RWPE1 (cell line): ENCODE measurements around the gene RTN4RL1.

Source experiments
- CTCF ChIA-PET: fragments of 350-600 bp; sonication (Branson Sonifier 250); formaldehyde crosslinking; extraction: SDS; loops from one replicate; lab custom pipeline; 2021; lab: Yijun Ruan, JAX
- POLR2A ChIA-PET: fragments of 400-600 bp; formaldehyde crosslinking; extraction: SDS; loops from one replicate; lab custom pipeline; 2020; ENCODE audit warnings: antibody characterized with exemption; ENCODE audit not compliant: low non-redundant PET; lab: Yijun Ruan, JAX
- DNase-seq: peaks from one replicate; pipeline ENCODE4 v3.0.0; 2012; ENCODE audit warnings: low spot score
- H3K27ac ChIP-seq: fragments of 450-650 bp; 2 replicates; pipeline ENCODE4 v1.5.1; 2017
- TF ChIP-seq, protein P1 (sequence below): fragments of 450-650 bp; conservative IDR thresholded peaks from 2 replicates; pipeline ENCODE4 v1.5.1; 2017; ENCODE audit warnings: low read depth, mild to moderate bottlenecking

Gene RTN4RL1

DNA sequence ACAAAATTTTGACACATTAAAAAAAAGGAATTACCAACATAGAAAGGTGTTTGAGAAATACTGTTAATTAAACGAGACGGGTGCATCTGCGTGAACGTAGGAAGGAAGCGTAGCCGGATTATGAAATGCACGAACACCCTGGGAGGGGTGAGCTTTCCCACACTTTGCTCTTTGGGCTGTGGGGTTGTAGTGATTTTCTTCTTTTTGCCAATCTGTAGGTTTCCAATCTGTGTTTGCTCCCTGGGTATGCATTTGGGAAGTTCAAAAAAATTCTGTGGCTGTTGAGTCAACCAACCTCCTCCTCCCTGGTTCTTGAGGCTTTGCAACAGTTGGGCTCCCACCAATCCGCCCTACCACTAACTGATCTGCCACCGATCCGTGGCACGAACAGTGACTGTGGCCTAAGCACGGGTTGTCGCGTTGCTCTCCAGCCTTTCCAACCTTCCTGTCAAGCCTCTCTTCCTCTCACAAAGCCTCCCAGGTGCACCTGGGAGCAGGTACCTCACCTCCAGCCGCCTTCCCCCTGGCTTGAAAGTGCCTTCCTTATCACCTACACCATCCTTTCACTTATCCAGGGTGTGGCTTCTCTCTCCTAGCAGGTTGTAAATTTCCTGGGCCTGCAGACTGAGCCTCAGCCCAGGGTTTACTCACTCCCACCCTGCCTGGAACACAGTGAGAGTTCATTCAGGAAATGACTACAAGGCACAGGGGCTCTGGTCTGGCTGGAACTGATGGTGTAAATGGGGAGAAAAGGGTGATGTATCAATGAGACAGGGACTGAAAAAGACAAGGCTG lies 16.6 kb downstream of the RTN4RL1 start:
- no peak for DNase-seq
- ChIA-PET POLR2A (no interaction called here), CTCF (no interaction called here)
- H3K27ac ChIP-seq: peak overlapping the region; percentile 94
- TF ChIP-seq, protein P1, sequence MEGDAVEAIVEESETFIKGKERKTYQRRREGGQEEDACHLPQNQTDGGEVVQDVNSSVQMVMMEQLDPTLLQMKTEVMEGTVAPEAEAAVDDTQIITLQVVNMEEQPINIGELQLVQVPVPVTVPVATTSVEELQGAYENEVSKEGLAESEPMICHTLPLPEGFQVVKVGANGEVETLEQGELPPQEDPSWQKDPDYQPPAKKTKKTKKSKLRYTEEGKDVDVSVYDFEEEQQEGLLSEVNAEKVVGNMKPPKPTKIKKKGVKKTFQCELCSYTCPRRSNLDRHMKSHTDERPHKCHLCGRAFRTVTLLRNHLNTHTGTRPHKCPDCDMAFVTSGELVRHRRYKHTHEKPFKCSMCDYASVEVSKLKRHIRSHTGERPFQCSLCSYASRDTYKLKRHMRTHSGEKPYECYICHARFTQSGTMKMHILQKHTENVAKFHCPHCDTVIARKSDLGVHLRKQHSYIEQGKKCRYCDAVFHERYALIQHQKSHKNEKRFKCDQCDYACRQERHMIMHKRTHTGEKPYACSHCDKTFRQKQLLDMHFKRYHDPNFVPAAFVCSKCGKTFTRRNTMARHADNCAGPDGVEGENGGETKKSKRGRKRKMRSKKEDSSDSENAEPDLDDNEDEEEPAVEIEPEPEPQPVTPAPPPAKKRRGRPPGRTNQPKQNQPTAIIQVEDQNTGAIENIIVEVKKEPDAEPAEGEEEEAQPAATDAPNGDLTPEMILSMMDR: no peak

DNA sequence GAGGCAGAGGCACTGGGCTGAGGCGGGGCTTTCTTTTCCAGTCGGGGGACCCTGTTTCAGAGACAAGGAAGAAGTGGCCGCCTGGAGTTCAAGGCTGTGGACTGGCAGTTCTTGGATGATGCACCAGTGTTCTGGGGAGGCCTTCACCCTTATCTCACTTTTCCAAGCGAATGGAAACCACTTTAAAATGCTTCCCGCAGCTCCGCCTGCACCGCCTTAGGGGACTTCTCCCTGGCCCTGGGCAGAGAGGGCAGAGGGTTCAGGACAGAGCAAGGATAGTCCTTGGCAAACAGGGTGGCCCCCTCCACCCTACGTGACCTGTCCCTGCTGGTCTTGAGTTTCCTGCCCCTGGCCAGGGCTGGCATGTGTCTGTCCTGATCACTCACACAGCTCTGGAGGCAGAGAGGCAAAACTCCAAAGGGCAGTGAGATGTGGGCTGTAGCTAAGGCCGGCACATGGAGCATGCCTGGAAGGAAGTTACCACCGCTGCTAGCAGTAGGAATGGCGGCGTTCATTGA lies 20.6 kb downstream of the RTN4RL1 start:
- peak overlapping the region; percentile 46 for H3K27ac ChIP-seq
- ChIA-PET CTCF (interaction anchor here (0.9 kb wide), 1 partner anchor 21 kb away, joined by 3 read pairs; the partner anchor contains the start of gene RTN4RL1), POLR2A (no interaction called here)

DNA sequence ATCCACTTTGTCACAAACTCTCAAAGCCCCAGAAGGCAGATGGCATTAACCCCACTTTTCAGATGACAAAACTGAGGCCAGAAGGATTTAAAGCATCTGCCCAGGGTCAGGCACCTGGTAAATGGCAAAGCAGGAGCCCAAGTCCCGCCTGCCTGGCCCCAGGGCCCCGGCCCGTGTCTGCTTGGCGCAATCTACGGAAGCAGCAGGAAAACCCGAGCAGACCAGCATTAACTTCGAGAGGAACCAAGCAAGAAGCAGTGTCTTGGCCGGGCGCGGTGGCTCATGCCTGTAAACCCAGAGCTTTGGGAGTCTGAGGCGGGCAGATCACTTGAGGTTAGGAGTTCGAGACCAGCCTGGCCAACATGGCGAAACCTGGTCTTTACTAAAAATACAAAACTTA lies 21.6 kb downstream of the RTN4RL1 start:
- POLR2A ChIA-PET: no interaction called here
- TF ChIP-seq, protein P1: no peak
- no peak overlapping the region for H3K27ac ChIP-seq
- DNase-seq: no peak
- CTCF ChIA-PET: no interaction called here

More for the DNA sequence above, 20.6 kb downstream of the RTN4RL1 start:
- no peak for DNase-seq
- TF ChIP-seq, protein P1: no peak

DNA sequence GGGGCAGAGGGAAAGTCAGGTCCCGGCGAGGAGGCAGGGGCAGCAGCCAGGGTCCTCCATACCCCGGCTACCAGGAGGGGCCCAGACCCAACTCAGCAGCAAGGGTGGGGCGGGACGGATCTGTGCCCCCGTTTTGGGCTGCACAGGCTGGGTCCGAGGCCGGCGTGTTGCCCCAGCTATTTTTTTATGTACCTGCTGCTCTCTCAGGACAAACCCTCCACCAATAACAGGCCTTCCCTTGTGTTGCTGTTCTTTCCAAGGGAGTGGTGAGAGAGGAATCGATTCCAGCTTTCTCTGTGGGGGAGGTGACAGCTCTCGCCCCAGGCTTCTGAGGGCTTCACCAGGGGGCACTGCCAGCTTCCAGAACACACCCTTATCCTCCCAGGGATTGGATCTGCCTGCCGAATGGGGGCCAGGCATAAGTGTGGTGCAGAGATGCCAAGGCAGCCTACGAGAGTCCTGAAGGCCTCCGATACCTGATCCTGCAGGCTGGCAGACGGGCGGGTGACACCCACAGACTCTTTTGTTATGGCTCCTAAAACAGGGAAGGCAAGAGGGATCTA lies 22.3 kb downstream of the RTN4RL1 start:
- DNase-seq: no peak
- CTCF ChIA-PET: no interaction called here
- POLR2A ChIA-PET: no interaction called here
- TF ChIP-seq, protein P1: no peak
- H3K27ac ChIP-seq: peak overlapping the region; percentile 55

DNA sequence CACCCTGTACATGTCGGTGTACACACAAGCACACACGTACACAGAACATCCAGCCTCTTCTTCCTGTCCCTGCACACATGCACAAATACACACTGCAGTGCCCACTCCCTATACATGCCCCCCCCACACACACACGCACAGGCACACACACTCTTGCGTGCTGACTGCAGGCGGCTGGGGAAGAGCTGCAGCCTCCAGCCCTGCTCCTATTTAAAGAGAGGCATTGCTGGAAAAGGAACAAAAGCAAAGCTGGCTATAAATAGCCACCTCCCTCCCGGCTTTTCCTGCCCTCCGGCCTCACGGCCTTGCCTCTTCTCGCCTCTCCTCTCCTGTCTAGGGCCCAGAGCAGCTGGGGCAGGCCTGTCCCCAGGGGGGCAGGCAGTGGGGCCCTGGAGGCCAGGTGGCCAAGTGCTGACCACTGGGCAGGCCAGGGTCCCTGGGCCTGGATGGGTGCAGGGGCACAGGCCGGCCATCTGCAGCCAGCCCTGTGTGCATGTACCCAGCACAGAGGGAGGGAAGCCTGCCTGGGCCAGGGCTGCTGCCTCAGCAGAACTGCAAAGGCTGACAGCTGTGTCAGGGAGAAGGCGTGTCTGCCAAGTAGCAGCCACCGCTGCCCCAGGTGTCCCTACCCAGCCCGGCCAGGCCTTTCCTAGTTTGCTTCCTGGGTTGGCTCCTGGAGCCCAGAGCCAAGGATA lies 25.4 kb downstream of the RTN4RL1 start:
- POLR2A ChIA-PET: interaction anchor here (0.5 to 0.6 kb wide), 2 partner anchors 12 to 160 kb away, joined by 3 to 6 read pairs; no protein-coding TSS in a partner anchor
- no peak for DNase-seq
- CTCF ChIA-PET: interaction anchor here (0.6 to 1.0 kb wide), 2 partner anchors 91 to 856 kb away, joined by 3 read pairs; no protein-coding TSS in a partner anchor
- TF ChIP-seq, protein P1: no peak
- H3K27ac ChIP-seq: peak overlapping the region; percentile 91
